AG04450 (cell line): ENCODE results near the gene MAN2B1. TPM values are rescaled to one million over a fixed set of nuclear protein-coding genes. Genes with fewer than 3 reads are reported as not detected.

Experiments used
- CTCF ChIA-PET: fragments of 300-600, 350-600 bp; formaldehyde crosslinking; extraction: SDS; loops from one replicate; lab custom pipeline; 2022; ENCODE audit warnings: antibody characterized with exemption, inconsistent platforms; lab: Charles Lee
- POLR2A ChIA-PET: fragments of 350-600 bp; formaldehyde crosslinking; extraction: SDS; loops from one replicate; lab custom pipeline; 2021; ENCODE audit warnings: antibody characterized with exemption, inconsistent platforms; lab: Yijun Ruan, JAX
- DNase-seq: peaks from one replicate; pipeline ENCODE4 v3.0.0-alpha.2; 2011; ENCODE audit warnings: low read depth, low spot score
- H3K27ac ChIP-seq: one replicate; pipeline ENCODE4 v1.5.1; 2012; ENCODE audit warnings: low read depth, low read length, control low read depth
- H3K27me3 ChIP-seq: one replicate; pipeline ENCODE4 v1.6.0; 2012; ENCODE audit warnings: low read length; ENCODE audit not compliant: control insufficient read depth, insufficient read depth
- H3K4me3 ChIP-seq: 2 replicates; pipeline ENCODE4 v1.5.1; 2011; ENCODE audit warnings: mild to moderate bottlenecking, low read depth, low read length, control low read depth
- H3K9me3 ChIP-seq: 2 replicates; pipeline ENCODE4 v1.5.1; 2012; ENCODE audit warnings: low read length; ENCODE audit not compliant: control insufficient read depth, insufficient read depth
- CTCF ChIP-seq: IDR thresholded peaks from 2 replicates; pipeline ENCODE4 v1.5.1; 2011; ENCODE audit warnings: low read depth, low read length, control low read depth, inconsistent platforms
- polyA plus RNA-seq: library from polyadenylated mRNA; depleted of rRNA; stranded (reverse); fragments of >200 nt; gene quantifications from 2 replicates; pipeline ENCODE4 v1.2.3, GENCODE V29; 2011; rRNA removed
- small RNA-seq: library from RNA; depleted of rRNA; stranded (forward); fragments of <200 nt; gene quantifications from one replicate; pipeline ENCODE3, GENCODE V24; 2012; ENCODE audit warnings: low read depth; ENCODE audit not compliant: insufficient read length

The MAN2B1 gene
- polyA plus RNA-seq, 1 experiment = 30.9 TPM

- CTCF ChIA-PET = interaction anchor here (0.6 to 0.7 kb wide), 2 partner anchors 41 to 487 kb away, joined by 3 to 4 read pairs; no protein-coding TSS in a partner anchor
These were observed 59.7 kb downstream of the MAN2B1 start for GRCh38 chr19:12606796-12607195.

DNA sequence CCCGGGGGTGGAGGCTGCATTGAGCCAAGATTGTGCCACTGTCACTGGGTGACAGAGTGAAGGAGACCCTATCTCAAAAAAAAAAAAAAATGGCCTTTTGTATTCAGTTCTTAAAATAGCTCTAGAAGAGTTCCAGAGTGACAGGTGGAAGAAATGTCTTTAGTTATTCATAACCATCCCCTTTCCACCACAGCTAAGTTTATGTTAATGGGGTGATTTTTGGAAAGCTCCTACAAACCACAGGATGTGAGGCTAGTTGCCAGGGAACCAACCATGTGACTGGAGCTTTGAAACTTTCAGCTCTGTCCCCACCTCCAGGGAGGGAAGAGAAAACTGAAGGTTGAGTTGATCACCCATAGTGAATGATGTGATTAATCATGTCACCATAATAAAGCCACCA lies 62.8 kb downstream of the MAN2B1 start:
- Histone ChIP-seq H3K27ac (no peak overlapping the region), H3K27me3 (no peaks in the 10 kb centered on the region), H3K9me3 (no peaks in the 10 kb centered on the region), H3K4me3 (no peak overlapping the region)
- TF ChIP-seq CTCF = no peak
- ChIA-PET POLR2A (interaction anchor here (0.7 to 0.8 kb wide), 2 partner anchors 63 to 728 kb away, joined by 3 to 4 read pairs; partner anchors contain the start of genes MAN2B1 and WDR83), CTCF (interaction anchor here (0.6 kb wide), 1 partner anchor 681 kb away, joined by 5 read pairs; no protein-coding TSS in a partner anchor)
- no peak for DNase-seq

More at GRCh38 chr19:12606796-12607195, 59.7 kb downstream of the MAN2B1 start:
- DNase-seq = no peak
- no peak overlapping the region for H3K27ac ChIP-seq
- peaks cover 5% of the 10 kb centered on the region; the same call in 1 of the 2 replicates for H3K9me3 ChIP-seq
- POLR2A ChIA-PET = no interaction called here
- no peak for TF ChIP-seq CTCF
- no peaks in the 10 kb centered on the region for H3K27me3 ChIP-seq
- no peak overlapping the region for H3K4me3 ChIP-seq

DNA sequence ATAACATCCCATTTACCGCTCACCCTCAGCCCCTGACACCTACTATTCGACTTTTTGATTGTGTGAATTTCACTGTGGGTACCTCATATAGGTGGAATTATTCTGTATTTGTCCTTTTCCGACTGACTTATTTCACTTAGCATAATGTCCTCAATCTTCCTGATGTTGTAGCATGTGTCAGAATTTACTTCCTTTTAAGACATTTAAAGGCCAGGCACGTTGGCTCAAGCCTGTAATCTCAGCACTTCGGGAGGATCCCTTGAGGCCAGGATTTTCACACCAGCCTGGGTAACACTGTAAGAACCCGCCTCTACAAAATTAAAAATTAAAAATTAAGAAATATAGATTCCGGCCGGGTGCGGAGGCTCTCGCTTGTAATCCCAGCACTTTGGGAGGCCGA lies 68.9 kb downstream of the MAN2B1 start:
- ChIA-PET CTCF (no interaction called here), POLR2A (interaction anchor here (1.0 kb wide), 1 partner anchor 13 kb away, joined by 3 read pairs; the partner anchor contains the start of genes ZNF490 and ZNF791)
- H3K27ac ChIP-seq = no peak overlapping the region
- H3K27me3 ChIP-seq = no peaks in the 10 kb centered on the region
- no peak for TF ChIP-seq CTCF
- no peaks in the 10 kb centered on the region; the same call in 1 of the 2 replicates for H3K9me3 ChIP-seq
- no peak for DNase-seq
- no peak overlapping the region for H3K4me3 ChIP-seq

- CTCF ChIA-PET = no interaction called here
These were observed 69.5 kb downstream of the MAN2B1 start for GRCh38 chr19:12596927-12597548.

More at GRCh38 chr19:12596927-12597548, 69.5 kb downstream of the MAN2B1 start:
- no peak overlapping the region for H3K4me3 ChIP-seq
- H3K9me3 ChIP-seq = no peaks in the 10 kb centered on the region; the same call in 1 of the 2 replicates
- H3K27me3 ChIP-seq = no peaks in the 10 kb centered on the region
- no peak for DNase-seq
- POLR2A ChIA-PET = no interaction called here
- no peak overlapping the region for H3K27ac ChIP-seq
- TF ChIP-seq CTCF = no peak

Small RNA genes lying within 50 kb of the gene (small RNA-seq; reads per million reads assigned to genes)
- gene SNORD41 = not detected

Other genes starting within 250 kb of the MAN2B1 start
- 1.1 and 1.7 TPM in 2 replicates for gene ZNF443, start 225.7 kb downstream of the MAN2B1 start, polyA plus RNA-seq
- 1.4 and 1.7 TPM in 2 replicates for gene ZNF709, start 181.9 kb downstream of the MAN2B1 start, polyA plus RNA-seq
- gene ZNF564, start 115.3 kb downstream of the MAN2B1 start, polyA plus RNA-seq = 3.3 and 4.6 TPM in 2 replicates
- 3.7 and 4.3 TPM in 2 replicates for gene ZNF490, start 55.9 kb downstream of the MAN2B1 start, polyA plus RNA-seq
- 13.1 and 15.8 TPM in 2 replicates for gene ZNF791, start 55.8 kb downstream of the MAN2B1 start, polyA plus RNA-seq
- gene WDR83, start 65 bp upstream of the MAN2B1 start, polyA plus RNA-seq = 5.3 and 6.5 TPM in 2 replicates
- 53.4 and 59.1 TPM in 2 replicates for gene DHPS, start 15.1 kb upstream of the MAN2B1 start, polyA plus RNA-seq
- not detected in 2 replicates for gene GNG14, start 21.3 kb upstream of the MAN2B1 start, polyA plus RNA-seq
- 4.8 and 7.2 TPM in 2 replicates for gene FBXW9, start 29.9 kb upstream of the MAN2B1 start, polyA plus RNA-seq
- 47.3 and 58.8 TPM in 2 replicates for gene TNPO2, start 57.2 kb upstream of the MAN2B1 start, polyA plus RNA-seq
- gene TRIR, start 67.9 kb upstream of the MAN2B1 start, polyA plus RNA-seq = 147 and 161 TPM in 2 replicates
- 114 and 129 TPM in 2 replicates for gene GET3, start 70.8 kb upstream of the MAN2B1 start, polyA plus RNA-seq
- not detected in 2 replicates for gene BEST2, start 85.0 kb upstream of the MAN2B1 start, polyA plus RNA-seq
- 5.5 and 6.4 TPM in 2 replicates for gene HOOK2, start 108.8 kb upstream of the MAN2B1 start, polyA plus RNA-seq
- gene JUNB, start 124.7 kb upstream of the MAN2B1 start, polyA plus RNA-seq = 24.1 and 44.3 TPM in 2 replicates
- gene PRDX2, start 135.1 kb upstream of the MAN2B1 start, polyA plus RNA-seq = 187 and 237 TPM in 2 replicates
- 1.6 and 2.4 TPM in 2 replicates for gene THSD8, start 135.3 kb upstream of the MAN2B1 start, polyA plus RNA-seq
- gene RNASEH2A, start 139.8 kb upstream of the MAN2B1 start, polyA plus RNA-seq = 11.6 and 11.7 TPM in 2 replicates
- gene RTBDN, start 167.8 kb upstream of the MAN2B1 start, polyA plus RNA-seq = not detected in 2 replicates
- gene MAST1, start 171.8 kb upstream of the MAN2B1 start, polyA plus RNA-seq = 0.47 and 0.52 TPM in 2 replicates
- 28.9 and 39.5 TPM in 2 replicates for gene DNASE2, start 214.7 kb upstream of the MAN2B1 start, polyA plus RNA-seq
- gene KLF1, start 220.5 kb upstream of the MAN2B1 start, polyA plus RNA-seq = not detected in 2 replicates
- 11.4 and 14.0 TPM in 2 replicates for gene GCDH, start 224.4 kb upstream of the MAN2B1 start, polyA plus RNA-seq